GM10248 (cell line): ENCODE measurements around the gene NKG7.

Source experiments
- CTCF ChIA-PET: fragments of 300-600 bp; sonication (Branson Sonifier 250); formaldehyde crosslinking; extraction: SDS; loops from one replicate; lab custom pipeline; 2021; ENCODE audit warnings: antibody characterized with exemption; lab: Yijun Ruan, JAX
- POLR2A ChIA-PET: fragments of 350-650 bp; sonication (Branson Sonifier 250); formaldehyde crosslinking; extraction: SDS; loops from one replicate; lab custom pipeline; 2020; ENCODE audit warnings: antibody characterized with exemption; lab: Yijun Ruan, JAX
- DNase-seq: peaks from one replicate; pipeline ENCODE4 v3.0.0; 2012; ENCODE audit errors: extremely low spot score
- CTCF ChIP-seq: IDR thresholded peaks from 2 replicates; pipeline ENCODE4 v1.5.1; 2012; ENCODE audit warnings: mild to moderate bottlenecking, low read depth; ENCODE audit errors: extremely low read depth, missing control alignments, control extremely low read depth

The NKG7 gene

GRCh38 chr19:51347209-51347928 is 25.1 kb downstream of the NKG7 start:
- CTCF ChIA-PET = no interaction called here
- no peak for TF ChIP-seq CTCF
- POLR2A ChIA-PET = no interaction called here
- no peak for DNase-seq

GRCh38 chr19:51346742-51347141 is 25.7 kb downstream of the NKG7 start:
- no peak for DNase-seq
- POLR2A ChIA-PET = no interaction called here
- CTCF ChIA-PET = no interaction called here
- TF ChIP-seq CTCF = no peak

- ChIA-PET POLR2A (no interaction called here), CTCF (no interaction called here)
- no peak for DNase-seq
- no peak for TF ChIP-seq CTCF
Observed at GRCh38 chr19:51345076-51345620, 27.3 kb downstream of the NKG7 start.

- ChIA-PET POLR2A (interaction anchor here (0.9 kb wide), 1 partner anchor 13 kb away, joined by 5 read pairs; no protein-coding TSS in a partner anchor), CTCF (interaction anchor here (0.9 to 2.7 kb wide), 10 partner anchors 17 to 317 kb away, joined by 3 to 9 read pairs (median 4); no protein-coding TSS in a partner anchor)
- no peak for TF ChIP-seq CTCF
- DNase-seq = no peak
Observed at GRCh38 chr19:51342631-51343569, 29.6 kb downstream of the NKG7 start.

- ChIA-PET POLR2A (interaction anchor here (0.9 kb wide), 1 partner anchor 14 kb away, joined by 5 read pairs; no protein-coding TSS in a partner anchor), CTCF (interaction anchor here (0.7 to 2.8 kb wide), 9 partner anchors 17 to 319 kb away, joined by 3 to 11 read pairs (median 5); no protein-coding TSS in a partner anchor)
- DNase-seq = no peak
- TF ChIP-seq CTCF = no peak
Observed at GRCh38 chr19:51341976-51342580, 30.4 kb downstream of the NKG7 start, which contains the start of gene VSIG10L. TSS of gene VSIG10L (minus strand) at chr19:51342139. CDS start at chr19:51342124, 15 bp downstream.

- CTCF ChIA-PET = interaction anchor here (0.7 to 2.8 kb wide), 10 partner anchors 9 to 320 kb away, joined by 3 to 11 read pairs (median 4); partner anchors contain the start of gene ETFB
- no peak for TF ChIP-seq CTCF
- no peak for DNase-seq
- POLR2A ChIA-PET = no interaction called here
Observed at GRCh38 chr19:51341066-51341465, 31.4 kb downstream of the NKG7 start.
